ENCODE measurements around the gene NUDC. TPM values are rescaled to one million over a fixed set of nuclear protein-coding genes. Genes with fewer than 3 reads are reported as not detected.

NUDC gene
- total RNA-seq, 1 donor from 2014 or later = 70.2 TPM

- Histone ChIP-seq H3K9me3 (ENCODE audit: insufficient read depth, low read depth, low read length) (no peaks in the 10 kb centered on the region), H3K4me3 (ENCODE audit: insufficient read depth, low read depth, low read length) (no peak overlapping the region), H3K9ac (ENCODE audit: low read length) (no peak overlapping the region), H3K79me2 (ENCODE audit: insufficient read depth, low read length) (no peaks in the 10 kb centered on the region), H2AFZ (ENCODE audit: low read depth, low read length) (no peak overlapping the region), H4K20me1 (ENCODE audit: insufficient read depth, low read length) (no peaks in the 10 kb centered on the region), H3K4me1 (ENCODE audit: insufficient read depth, low read length) (no peaks in the 10 kb centered on the region), H3K27me3 (ENCODE audit: insufficient read depth, low read length) (peaks cover 4% of the 10 kb centered on the region), H3K36me3 (ENCODE audit: insufficient read depth, low read length) (no peaks in the 10 kb centered on the region), H3K4me2 (ENCODE audit: low read length) (no peak overlapping the region), H3K27ac (ENCODE audit: low read depth, low read length) (no peak overlapping the region)
- H3K36me3 Mint-ChIP-seq (ENCODE audit: low read depth, unreplicated experiment) = no peaks in the 10 kb centered on the region
- peaks cover 28% of the 10 kb centered on the region for H3K27me3 Mint-ChIP-seq (ENCODE audit: low read depth, unreplicated experiment)
- TF ChIP-seq CTCF (IDR thresholded peaks at IDR 0.05; ENCODE audit: insufficient read depth, low read depth, low read length) = no peak
- TF ChIP-seq EZH2 (IDR thresholded peaks at IDR 0.05; ENCODE audit: insufficient read depth, low read length) = no peak
- no peaks in the 10 kb centered on the region for H3K4me1 Mint-ChIP-seq (ENCODE audit: low read depth, unreplicated experiment)
- H3K4me3 Mint-ChIP-seq (ENCODE audit: unreplicated experiment) = no peak overlapping the region
- H3K9me3 Mint-ChIP-seq (ENCODE audit: unreplicated experiment) = no peaks in the 10 kb centered on the region
- FAIRE-seq (no peak), DNase-seq (ENCODE audit: low read depth) (no peak)
- no peak overlapping the region for H3K27ac Mint-ChIP-seq (ENCODE audit: unreplicated experiment)
These were observed 59.8 kb downstream of the NUDC start for GRCh38 chr1:26981146-26981846.

DNA sequence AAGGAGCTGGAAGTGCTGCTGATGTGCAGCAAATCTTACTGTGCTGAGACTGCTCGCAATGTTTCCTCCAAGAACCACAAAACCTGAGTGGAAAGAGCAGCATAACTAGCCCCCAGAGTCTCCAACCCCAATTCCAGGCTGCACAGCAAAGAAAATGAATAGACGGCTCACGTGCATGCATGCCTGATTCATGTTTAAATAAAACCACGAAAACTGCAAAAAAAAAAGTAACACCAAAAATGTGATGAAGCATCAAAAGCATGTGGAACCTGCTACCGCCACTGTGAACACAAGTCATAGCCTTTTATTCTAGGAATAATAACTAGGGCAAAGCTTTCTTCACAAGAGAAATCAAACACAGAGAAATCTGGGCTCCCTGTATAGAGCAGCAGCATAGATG lies 62.3 kb downstream of the NUDC start:
- no peak overlapping the region for H3K27ac ChIP-seq (ENCODE audit: low read depth, low read length)
- DNase-seq (ENCODE audit: low read depth) (no peak), FAIRE-seq (no peak)
- H3K79me2 ChIP-seq (ENCODE audit: insufficient read depth, low read length) = no peaks in the 10 kb centered on the region
- H3K4me1 ChIP-seq (ENCODE audit: insufficient read depth, low read length) = no peaks in the 10 kb centered on the region
- Mint-ChIP-seq H3K4me3 (ENCODE audit: unreplicated experiment) (no peak overlapping the region), H3K36me3 (ENCODE audit: low read depth, unreplicated experiment) (no peaks in the 10 kb centered on the region), H3K9me3 (ENCODE audit: unreplicated experiment) (no peaks in the 10 kb centered on the region), H3K4me1 (ENCODE audit: low read depth, unreplicated experiment) (no peaks in the 10 kb centered on the region), H3K27ac (ENCODE audit: unreplicated experiment) (no peak overlapping the region), H3K27me3 (ENCODE audit: low read depth, unreplicated experiment) (peaks cover 31% of the 10 kb centered on the region)
- no peak overlapping the region for H2AFZ ChIP-seq (ENCODE audit: low read depth, low read length)
- no peak overlapping the region for H3K9ac ChIP-seq (ENCODE audit: low read length)
- H4K20me1 ChIP-seq (ENCODE audit: insufficient read depth, low read length) = no peaks in the 10 kb centered on the region
- H3K4me2 ChIP-seq (ENCODE audit: low read length) = no peak overlapping the region
- H3K27me3 ChIP-seq (ENCODE audit: insufficient read depth, low read length) = peaks cover 4% of the 10 kb centered on the region
- H3K9me3 ChIP-seq (ENCODE audit: insufficient read depth, low read depth, low read length) = no peaks in the 10 kb centered on the region
- no peak for TF ChIP-seq CTCF (IDR thresholded peaks at IDR 0.05; ENCODE audit: insufficient read depth, low read depth, low read length)
- TF ChIP-seq EZH2 (IDR thresholded peaks at IDR 0.05; ENCODE audit: insufficient read depth, low read length) = no peak
- no peak overlapping the region for H3K4me3 ChIP-seq (ENCODE audit: insufficient read depth, low read depth, low read length)
- no peaks in the 10 kb centered on the region for H3K36me3 ChIP-seq (ENCODE audit: insufficient read depth, low read length)

- Histone ChIP-seq H3K9me3 (ENCODE audit: insufficient read depth, low read depth, low read length) (no peaks in the 10 kb centered on the region), H3K27me3 (ENCODE audit: insufficient read depth, low read length) (peaks cover 4% of the 10 kb centered on the region), H3K4me3 (ENCODE audit: insufficient read depth, low read depth, low read length) (no peak overlapping the region), H4K20me1 (ENCODE audit: insufficient read depth, low read length) (no peaks in the 10 kb centered on the region), H3K4me2 (ENCODE audit: low read length) (no peak overlapping the region), H3K79me2 (ENCODE audit: insufficient read depth, low read length) (no peaks in the 10 kb centered on the region), H2AFZ (ENCODE audit: low read depth, low read length) (no peak overlapping the region), H3K36me3 (ENCODE audit: insufficient read depth, low read length) (no peaks in the 10 kb centered on the region), H3K27ac (ENCODE audit: low read depth, low read length) (no peak overlapping the region), H3K9ac (ENCODE audit: low read length) (no peak overlapping the region), H3K4me1 (ENCODE audit: insufficient read depth, low read length) (no peaks in the 10 kb centered on the region)
- no peak for FAIRE-seq
- Mint-ChIP-seq H3K4me1 (ENCODE audit: low read depth, unreplicated experiment) (no peaks in the 10 kb centered on the region), H3K9me3 (ENCODE audit: unreplicated experiment) (no peaks in the 10 kb centered on the region), H3K36me3 (ENCODE audit: low read depth, unreplicated experiment) (no peaks in the 10 kb centered on the region), H3K4me3 (ENCODE audit: unreplicated experiment) (no peak overlapping the region), H3K27ac (ENCODE audit: unreplicated experiment) (no peak overlapping the region), H3K27me3 (ENCODE audit: low read depth, unreplicated experiment) (peaks cover 31% of the 10 kb centered on the region)
- no peak for DNase-seq (ENCODE audit: low read depth)
- TF ChIP-seq CTCF (IDR thresholded peaks at IDR 0.05; ENCODE audit: insufficient read depth, low read depth, low read length) = no peak
- no peak for TF ChIP-seq EZH2 (IDR thresholded peaks at IDR 0.05; ENCODE audit: insufficient read depth, low read length)
These were observed 62.7 kb downstream of the NUDC start for GRCh38 chr1:26984291-26984690.
